HG02870 (cell line): Measurements from ENCODE around the gene HIVEP1.

Experiments
- ATAC-seq: cut with Tn5 transposase; IDR thresholded peaks from one replicate; pipeline ENCODE4 v1.9.1; 2021; ENCODE audit warnings: mild to moderate bottlenecking, moderate library complexity; ENCODE audit not compliant: unreplicated experiment

Gene HIVEP1

GRCh38 chr6:12047792-12048432, 35.8 kb downstream of the HIVEP1 start:
- ATAC-seq: no peak

- no peak for ATAC-seq
Measured at GRCh38 chr6:12048609-12049008, 36.5 kb downstream of the HIVEP1 start.

- peak; percentile 23 for ATAC-seq
Measured at GRCh38 chr6:12049165-12049564, 37.1 kb downstream of the HIVEP1 start.

- peak; percentile 78 for ATAC-seq
Measured at GRCh38 chr6:12051861-12052368, 39.8 kb downstream of the HIVEP1 start.

GRCh38 chr6:12058172-12058961, 46.3 kb downstream of the HIVEP1 start:
- ATAC-seq: no peak

GRCh38 chr6:12060780-12061609, 48.9 kb downstream of the HIVEP1 start:
- ATAC-seq: peak; percentile 86

- ATAC-seq: no peak
Measured at GRCh38 chr6:12062605-12063004, 50.5 kb downstream of the HIVEP1 start.

GRCh38 chr6:12064131-12064530, 52.0 kb downstream of the HIVEP1 start:
- no peak for ATAC-seq

- no peak for ATAC-seq
Measured at GRCh38 chr6:12064538-12065071, 52.5 kb downstream of the HIVEP1 start.

GRCh38 chr6:12065321-12066140, 53.4 kb downstream of the HIVEP1 start:
- peak; percentile 49 for ATAC-seq

GRCh38 chr6:12066297-12066696, 54.2 kb downstream of the HIVEP1 start:
- no peak for ATAC-seq

GRCh38 chr6:12068899-12069557, 56.9 kb downstream of the HIVEP1 start:
- no peak for ATAC-seq

- no peak for ATAC-seq
Measured at GRCh38 chr6:12069891-12070529, 57.9 kb downstream of the HIVEP1 start.

- no peak for ATAC-seq
Measured at GRCh38 chr6:12071064-12071615, 59.0 kb downstream of the HIVEP1 start.

- ATAC-seq: no peak
Measured at GRCh38 chr6:12075067-12075563, 63.0 kb downstream of the HIVEP1 start.

- ATAC-seq: no peak
Measured at GRCh38 chr6:12077021-12077710, 65.1 kb downstream of the HIVEP1 start.

- no peak for ATAC-seq
Measured at GRCh38 chr6:12078014-12078413, 65.9 kb downstream of the HIVEP1 start.

- no peak for ATAC-seq
Measured at GRCh38 chr6:12081771-12082170, 69.7 kb downstream of the HIVEP1 start.
